ENCODE data around the gene RHBDD3.

Gene RHBDD3

DNA sequence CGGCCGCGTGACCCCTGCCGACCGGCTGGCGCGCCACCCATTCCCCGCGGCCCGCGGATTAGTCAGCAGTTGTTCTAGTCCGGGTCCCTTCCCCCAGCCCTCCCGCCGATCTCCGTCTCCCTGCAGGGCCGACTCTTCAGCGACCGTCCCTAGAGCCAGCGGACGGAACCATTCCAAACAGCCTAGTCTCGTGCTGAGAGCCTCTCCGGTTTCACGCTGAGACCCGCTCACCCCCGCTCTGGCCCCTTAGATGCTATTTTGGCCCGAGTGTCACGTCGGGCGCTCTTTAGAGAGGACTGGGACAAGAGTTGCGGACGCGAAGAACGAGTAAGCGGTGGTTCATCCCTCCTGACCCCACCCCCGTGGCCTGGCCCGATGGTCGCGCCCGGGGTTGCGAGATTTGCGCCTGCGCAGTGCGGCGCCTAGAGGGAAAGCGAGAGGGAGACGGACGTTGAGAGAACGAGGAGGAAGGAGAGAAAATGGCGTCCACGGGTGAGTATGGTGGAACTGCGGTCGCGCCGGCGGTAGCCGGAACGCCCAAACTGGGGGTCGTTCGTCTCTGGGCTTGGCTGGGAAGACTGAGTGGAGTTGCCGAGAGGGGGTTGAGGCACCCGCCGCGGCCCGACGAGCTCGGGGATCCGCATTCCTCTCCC is at the start of gene RHBDD3, which contains the start of gene EWSR1:
Gene RHBDD3 (minus strand): TSS at position 124 of the 653 bp plus-strand sequence. CDS start 2,355 bp downstream, outside the sequence.
Gene EWSR1 (plus strand): TSS at position 411 of the 653 bp plus-strand sequence. CDS start 69 bp downstream, at position 480.
- in situ Hi-C loops (cut with MboI; ENCODE audit: low sequenced_read_pairs) = no loop called here

GRCh38 chr22:29316141-29316828 is 48.5 kb upstream of the RHBDD3 start:
- in situ Hi-C loops (cut with MboI; ENCODE audit: low sequenced_read_pairs) = no loop called here

DNA sequence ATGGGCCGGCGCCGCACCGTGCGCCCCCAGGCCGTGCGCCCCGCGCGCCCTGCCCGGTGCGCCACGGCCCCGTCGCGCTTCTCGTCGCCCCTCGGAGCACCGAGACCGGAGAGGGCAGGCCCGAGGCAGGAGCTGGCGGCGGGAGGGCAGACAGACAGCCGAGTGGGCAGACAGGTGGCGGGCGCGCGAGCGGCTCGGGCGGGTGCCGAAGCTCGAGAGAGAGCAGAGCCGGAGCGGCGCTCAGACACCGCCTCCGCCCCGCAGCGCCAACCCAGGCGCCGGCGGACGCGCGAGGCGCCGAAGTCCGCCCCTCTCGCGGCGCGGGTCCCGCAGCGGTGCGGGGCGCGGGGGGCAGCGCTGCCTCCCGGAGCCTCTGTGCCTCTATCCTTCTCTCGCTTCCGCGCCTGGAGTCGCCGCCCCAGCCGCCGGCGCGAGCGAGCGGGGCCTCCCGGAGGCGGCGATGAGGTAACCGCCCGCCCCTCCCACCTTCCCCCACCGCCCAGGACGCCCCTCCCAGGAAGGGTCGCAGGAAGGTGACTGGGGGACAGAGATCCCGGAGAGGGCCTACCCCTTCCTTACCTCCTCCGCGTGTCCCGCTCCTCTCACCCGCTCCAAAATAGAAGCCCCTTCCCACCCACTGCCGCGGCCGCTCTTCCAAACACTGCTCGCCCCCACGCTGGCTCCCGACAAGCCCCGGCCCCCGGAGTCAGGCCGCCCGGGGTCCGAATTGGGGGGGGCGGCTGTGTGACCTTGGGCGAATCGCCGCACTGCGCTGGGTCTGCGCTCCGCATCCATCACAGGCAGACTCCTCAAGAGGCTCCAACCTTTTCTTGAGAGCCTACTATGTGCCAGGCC is 47.7 kb upstream of the RHBDD3 start, which contains the start of gene RASL10A:
Gene RASL10A (minus strand): TSS at position 412 of the 855 bp plus-strand sequence. CDS start 451 bp downstream, outside the sequence.
- in situ Hi-C loops (cut with MboI; ENCODE audit: low sequenced_read_pairs) = no loop called here

GRCh38 chr22:29314537-29315285 is 46.9 kb upstream of the RHBDD3 start:
- in situ Hi-C loops (cut with MboI; ENCODE audit: low sequenced_read_pairs) = no loop called here

- in situ Hi-C loops (cut with MboI; ENCODE audit: low sequenced_read_pairs) = no loop called here
Measured at GRCh38 chr22:29313576-29314466, 46.0 kb upstream of the RHBDD3 start.

GRCh38 chr22:29313126-29313575 is 45.4 kb upstream of the RHBDD3 start:
- in situ Hi-C loops (cut with MboI; ENCODE audit: low sequenced_read_pairs) = no loop called here

- in situ Hi-C loops (cut with MboI; ENCODE audit: low sequenced_read_pairs) = no loop called here
Measured at GRCh38 chr22:29312218-29313125, 44.7 kb upstream of the RHBDD3 start.

- in situ Hi-C loops (cut with MboI; ENCODE audit: low sequenced_read_pairs) = no loop called here
Measured at GRCh38 chr22:29311464-29312217, 43.9 kb upstream of the RHBDD3 start.

DNA sequence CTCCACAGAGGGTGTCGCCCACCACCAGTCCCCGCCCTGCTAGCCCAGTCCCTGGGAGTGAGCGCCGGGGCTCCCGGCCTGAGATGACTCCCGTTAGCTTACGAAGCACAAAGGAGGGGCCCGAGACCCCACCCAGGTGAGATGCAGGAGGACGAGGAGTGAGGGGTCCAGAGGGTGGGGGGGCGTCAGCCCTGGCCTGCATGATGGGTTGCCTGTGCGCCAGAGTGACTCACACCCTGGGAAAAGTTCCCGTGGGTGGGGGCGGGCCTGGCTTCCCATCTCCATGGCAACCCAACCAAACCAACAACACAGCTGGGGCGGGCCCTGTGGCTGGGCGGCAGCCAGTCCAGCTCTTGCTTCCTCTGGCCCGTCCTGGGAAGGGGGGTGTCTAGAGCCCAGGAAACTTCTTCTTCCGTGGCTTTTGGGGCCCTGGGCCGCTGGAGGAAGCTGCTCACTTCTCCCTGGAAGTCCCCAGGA is 43.1 kb upstream of the RHBDD3 start:
- in situ Hi-C loops (cut with MboI; ENCODE audit: low sequenced_read_pairs) = no loop called here

GRCh38 chr22:29310065-29310862 is 42.5 kb upstream of the RHBDD3 start:
- in situ Hi-C loops (cut with MboI; ENCODE audit: low sequenced_read_pairs) = no loop called here

- in situ Hi-C loops (cut with MboI; ENCODE audit: low sequenced_read_pairs) = no loop called here
Measured at GRCh38 chr22:29309332-29310064, 41.7 kb upstream of the RHBDD3 start.

DNA sequence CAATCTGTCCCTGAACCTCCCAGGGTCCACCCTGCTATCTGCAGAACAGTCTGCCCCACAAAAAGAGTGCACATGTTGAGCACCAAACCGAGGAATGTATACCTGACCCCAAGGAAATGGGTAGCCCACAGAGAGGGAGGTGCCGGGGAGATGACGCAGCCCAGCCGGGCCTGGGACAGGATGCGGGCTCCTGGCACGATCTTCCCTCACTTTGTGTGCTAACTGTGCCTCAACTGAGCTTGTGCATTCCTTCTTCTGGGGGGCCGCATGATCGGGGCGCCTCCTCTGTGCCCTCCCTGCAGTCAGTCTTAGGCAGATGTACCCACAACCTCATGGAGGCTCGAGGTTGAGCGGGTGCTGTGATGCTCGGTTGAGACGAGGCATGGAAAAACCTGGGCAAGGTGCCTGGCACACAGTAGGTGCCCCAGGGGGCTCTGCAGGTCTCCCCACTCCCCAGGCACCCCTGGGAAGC is 41.0 kb upstream of the RHBDD3 start:
- in situ Hi-C loops (cut with MboI; ENCODE audit: low sequenced_read_pairs) = no loop called here

- in situ Hi-C loops (cut with MboI; ENCODE audit: low sequenced_read_pairs) = no loop called here
Measured at GRCh38 chr22:29308148-29308790, 40.5 kb upstream of the RHBDD3 start.

DNA sequence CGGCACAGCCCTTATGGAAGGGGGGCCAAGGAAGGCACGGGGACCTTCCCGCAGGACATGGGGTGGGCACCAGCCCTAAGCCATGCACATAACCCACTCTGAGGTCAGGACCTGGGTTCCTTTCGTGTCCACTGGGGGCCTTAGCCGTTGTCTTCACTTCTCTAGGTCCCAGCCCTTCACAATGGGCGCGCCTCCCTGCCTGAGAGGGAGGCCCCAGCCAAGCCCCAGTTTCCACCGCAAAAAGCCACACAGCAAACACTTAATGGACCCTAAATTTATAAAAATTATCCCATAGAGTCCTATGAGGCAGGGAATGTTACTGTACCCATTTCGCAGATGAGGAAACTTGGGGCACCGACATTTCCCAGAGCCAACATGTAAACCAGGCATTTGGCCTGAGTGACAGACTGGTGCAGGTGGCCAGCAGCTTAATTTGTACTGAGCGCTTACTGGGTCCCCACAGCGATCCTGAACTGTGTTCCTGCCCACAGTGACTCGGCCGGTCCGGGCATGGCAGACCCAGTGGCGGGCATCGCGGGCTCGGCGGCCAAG is 39.9 kb upstream of the RHBDD3 start:
- in situ Hi-C loops (cut with MboI; ENCODE audit: low sequenced_read_pairs) = no loop called here
